HepG2 (cell line): ENCODE results near the gene DZANK1. TPM values are rescaled to one million over a fixed set of nuclear protein-coding genes. Genes with fewer than 3 reads are reported as not detected.

Source experiments
- ATAC-seq: fragments of 200-7000 bp; cut with Tn5 transposase; 3 replicates; pipeline ENCODE4 v1.9.1; 2020; ENCODE audit warnings: mild to moderate bottlenecking, moderate library complexity
- BruUV-seq: library from RNA; stranded (reverse); fragments of 400-500 nt; replicated peaks from 2 replicates; lab custom pipeline; 2021; lab: Mats Ljungman, UMichigan
- CTCF ChIA-PET: fragments of 300-600 bp; formaldehyde crosslinking; extraction: SDS; loops from one replicate; lab custom pipeline; 2021; ENCODE audit warnings: low total read pairs, inconsistent platforms, low intra/inter-chr PET ratio; lab: Yijun Ruan, JAX
- POLR2A ChIA-PET: fragments of 350-600 bp; sonication (Branson Sonifier 250); formaldehyde crosslinking; loops from one replicate; lab custom pipeline; 2020; ENCODE audit warnings: antibody characterized with exemption, inconsistent platforms; lab: Yijun Ruan, JAX
- DNase-seq: peaks from one replicate; pipeline ENCODE4 v3.0.0-alpha.2; 2015; ENCODE audit warnings: low spot score
- FAIRE-seq: peaks from 3 replicates; lab custom pipeline; 2011; peaks lifted over from hg19 to GRCh38; lab: Jason Lieb, UNC
- H2AFZ ChIP-seq: one replicate; pipeline ENCODE4 v1.6.1; 2011; ENCODE audit warnings: low read length, inconsistent platforms
- H3K27ac ChIP-seq: fragments of 300-600 bp; 3 replicates; pipeline ENCODE4 v1.8.0; 2011; ENCODE audit warnings: mixed run types, mild to moderate bottlenecking, mixed read lengths, low read length, inconsistent platforms; ENCODE audit not compliant: insufficient read depth; ENCODE audit errors: extremely low read length
- H3K27me3 ChIP-seq, 2 experiments: fragments of 200-600 bp in 1 of 2; 2 replicates in 1 of 2; 3 replicates in 1 of 2; pipeline versions ENCODE4 v1.6.0 to v1.8.0; 2011; ENCODE audit warnings: low read length in 2 of 2, mild to moderate bottlenecking in 2 of 2, moderate library complexity in 2 of 2, inconsistent platforms in 1 of 2; ENCODE audit not compliant: insufficient read depth in 2 of 2, control insufficient read depth in 1 of 2
- H3K36me3 ChIP-seq, 2 experiments: fragments of 200-600 bp in 1 of 2; replicated peaks in 1 of 2; 2 replicates in 1 of 2; 3 replicates in 1 of 2; pipeline versions ENCODE4 v1.5.1 to v1.8.0; 2011; ENCODE audit warnings: low read length in 2 of 2, inconsistent platforms in 1 of 2; ENCODE audit not compliant: insufficient read depth in 2 of 2, control insufficient read depth in 1 of 2
- H3K4me1 ChIP-seq: 2 replicates; pipeline ENCODE4 v1.5.1; 2012; ENCODE audit warnings: low read length, inconsistent platforms; ENCODE audit not compliant: insufficient read depth
- H3K4me2 ChIP-seq: 2 replicates; pipeline ENCODE4 v1.6.0; 2011; ENCODE audit warnings: low read depth, low read length, inconsistent platforms
- H3K4me3 ChIP-seq, 3 experiments: fragments of 200-600 bp in 1 of 3; sonication (generic), shearing (Covaris generic) in 1 of 3; replicated peaks in 1 of 3; 2 replicates each; pipeline ENCODE4 v1.5.1; 2011 to 2016; ENCODE audit warnings: low read length in 3 of 3, inconsistent platforms in 2 of 3, low read depth in 2 of 3, mild to moderate bottlenecking in 2 of 3, control low read depth in 1 of 3, mixed read lengths in 1 of 3; ENCODE audit not compliant: insufficient read depth in 1 of 3
- H3K79me2 ChIP-seq: one replicate; pipeline ENCODE4 v1.6.1; 2011; ENCODE audit warnings: low read length, inconsistent platforms; ENCODE audit not compliant: insufficient read depth
- H3K9ac ChIP-seq: 2 replicates; pipeline ENCODE4 v1.6.0; 2011; ENCODE audit warnings: mild to moderate bottlenecking, low read depth, low read length, inconsistent platforms; ENCODE audit not compliant: insufficient read depth
- H3K9me3 ChIP-seq: 2 replicates; pipeline ENCODE4 v1.5.1; 2012; ENCODE audit warnings: mild to moderate bottlenecking, low read length
- H4K20me1 ChIP-seq: 2 replicates; pipeline ENCODE4 v1.6.0; 2011; ENCODE audit warnings: inconsistent platforms, mild to moderate bottlenecking, low read length, moderate library complexity; ENCODE audit not compliant: insufficient read depth
- DNMT3B ChIP-seq: conservative IDR thresholded peaks from 2 replicates; pipeline ENCODE4 v1.6.1; 2016; ENCODE audit warnings: missing biosample characterization, control low read depth
- GATA4 ChIP-seq: sonication (generic); IDR thresholded peaks from 2 replicates; pipeline ENCODE4 v1.6.1; 2016; ENCODE audit warnings: antibody characterized with exemption, low read depth, borderline replicate concordance
- MEIS1 ChIP-seq: sonication (generic); formaldehyde crosslinking; IDR thresholded peaks from 2 replicates; pipeline ENCODE4 v1.9.0; 2021; ENCODE audit warnings: mild to moderate bottlenecking, missing genetic modification reagents, moderate library complexity, borderline replicate concordance
- PCBP2 ChIP-seq: fragments of 200-400 bp; formaldehyde crosslinking; optimal IDR thresholded peaks from 2 replicates; pipeline ENCODE3; 2018; ENCODE audit warnings: low read length, low read depth; ENCODE audit not compliant: poor library complexity, severe bottlenecking
- ZBTB7B ChIP-seq: sonication (generic); formaldehyde crosslinking; IDR thresholded peaks from 2 replicates; pipeline ENCODE4 v1.4.0; 2020; ENCODE audit warnings: missing genetic modification reagents
- ZNF263 ChIP-seq: sonication (generic); formaldehyde crosslinking; IDR thresholded peaks from 2 replicates; pipeline ENCODE4 v1.4.0; 2020; ENCODE audit warnings: missing genetic modification reagents
- ZNF451 ChIP-seq: sonication (generic); formaldehyde crosslinking; IDR thresholded peaks from 2 replicates; pipeline ENCODE4 v1.5.0; 2020; ENCODE audit warnings: mild to moderate bottlenecking, missing genetic modification reagents
- WGBS: methylation state at CpG from one replicate; pipeline ENCODE4 v1.1.6; 2017; ENCODE audit warnings: low lambda C conversion rate; 5-methylcytosine and 5-hydroxymethylcytosine counted together
- in situ Hi-C: cut with HindIII; loops from 2 replicates; pipeline ENCODE4 v1.10.0; 2017; ENCODE audit warnings: low pct_unique_long_range_greater_than_20kb; ENCODE audit not compliant: extremely low pct_ligation_motif_present
- intact Hi-C: fragments of 100-400 bp; cut with micrococcal nuclease; formaldehyde crosslinking; loops from one replicate; pipeline ENCODE4 v1.10.0; 2022; ENCODE audit not compliant: unreplicated experiment
- polyA plus RNA-seq, 8 experiments: library from polyadenylated mRNA; depleted of rRNA in 3 of 8; stranded (reverse) in 7 of 8; unstranded in 1 of 8; fragments of >200 nt; fragmentation: Illumina TruSeq in 4 of 8; extraction: Trizol in 4 of 8; gene quantifications; 2 replicates each; pipeline versions ENCODE4 v1.2.1 to v1.2.3, GENCODE V29; 2011 to 2016; ENCODE audit warnings: low read depth in 4 of 8, missing spikeins in 1 of 8, mixed read lengths in 1 of 8; ENCODE audit not compliant: insufficient read depth in 1 of 8
- total RNA-seq, 5 experiments: library from RNA; depleted of rRNA; stranded (reverse); fragments of >200 nt; fragmentation: Illumina TruSeq; extraction: Trizol; gene quantifications; 2 replicates each; pipeline ENCODE4 v1.2.3, GENCODE V29; 2016; ENCODE audit warnings: low read depth in 1 of 5
- TF ChIP-seq, protein P1 (sequence below): sonication (generic); formaldehyde crosslinking; IDR thresholded peaks from 2 replicates; pipeline ENCODE4 v1.8.1; 2022; ENCODE audit warnings: mild to moderate bottlenecking, missing genetic modification reagents
- TF ChIP-seq, protein P2 (sequence below): sonication (generic); formaldehyde crosslinking; IDR thresholded peaks from 2 replicates; pipeline ENCODE4 v1.4.0; 2020; ENCODE audit warnings: missing genetic modification reagents
- TF ChIP-seq, protein P3 (sequence below), 2 experiments: sonication (generic) in 1 of 2; formaldehyde crosslinking in 1 of 2; IDR thresholded peaks; 2 replicates each; pipeline versions ENCODE4 v1.4.0 to v1.6.1; 2018 to 2020; ENCODE audit warnings: missing genetic modification reagents in 2 of 2, borderline replicate concordance in 1 of 2, low read depth in 1 of 2, mild to moderate bottlenecking in 1 of 2, missing biosample characterization in 1 of 2
- TF ChIP-seq, protein P4 (sequence below): sonication (generic); formaldehyde crosslinking; IDR thresholded peaks from 2 replicates; pipeline ENCODE4 v1.5.1; 2020; ENCODE audit warnings: mild to moderate bottlenecking, missing genetic modification reagents, moderate library complexity
- TF ChIP-seq, protein P5 (sequence below): IDR thresholded peaks from 2 replicates; pipeline ENCODE4 v1.6.1; 2016; ENCODE audit warnings: missing compliant biosample characterization, missing genetic modification reagents, borderline replicate concordance

DZANK1 gene
- total and polyA plus RNA-seq, 2 of the 13 experiments (the other 11 are each of a cell fraction or from before 2014, with no cell fraction given) = 1.6 to 3.2 TPM

DNA sequence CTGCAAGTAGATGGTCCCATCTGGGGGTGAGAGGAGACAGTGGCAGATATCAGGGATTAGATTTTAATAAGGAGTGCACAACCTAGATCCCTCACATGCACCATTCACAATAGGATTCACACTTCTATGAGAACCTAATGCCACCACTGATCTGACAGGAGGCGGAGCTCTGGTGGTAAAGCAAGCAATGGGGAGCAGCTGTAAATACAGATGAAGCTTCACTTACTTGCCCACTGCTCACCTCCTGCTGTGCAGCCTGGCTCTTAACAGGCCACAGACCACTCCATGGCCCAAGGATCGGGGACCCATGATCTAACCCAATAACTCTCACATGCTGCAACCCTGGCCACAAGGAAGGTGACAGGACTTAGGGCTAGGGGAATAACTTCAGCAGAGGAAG, 103.1 kb downstream of the DZANK1 start (continued):
- no peak for TF ChIP-seq ZBTB7B
- no peak for TF ChIP-seq MEIS1
- TF ChIP-seq DNMT3B = no peak
- TF ChIP-seq, protein P1, sequence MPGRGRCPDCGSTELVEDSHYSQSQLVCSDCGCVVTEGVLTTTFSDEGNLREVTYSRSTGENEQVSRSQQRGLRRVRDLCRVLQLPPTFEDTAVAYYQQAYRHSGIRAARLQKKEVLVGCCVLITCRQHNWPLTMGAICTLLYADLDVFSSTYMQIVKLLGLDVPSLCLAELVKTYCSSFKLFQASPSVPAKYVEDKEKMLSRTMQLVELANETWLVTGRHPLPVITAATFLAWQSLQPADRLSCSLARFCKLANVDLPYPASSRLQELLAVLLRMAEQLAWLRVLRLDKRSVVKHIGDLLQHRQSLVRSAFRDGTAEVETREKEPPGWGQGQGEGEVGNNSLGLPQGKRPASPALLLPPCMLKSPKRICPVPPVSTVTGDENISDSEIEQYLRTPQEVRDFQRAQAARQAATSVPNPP = no peak
- TF ChIP-seq GATA4 = no peak
- TF ChIP-seq, protein P2, sequence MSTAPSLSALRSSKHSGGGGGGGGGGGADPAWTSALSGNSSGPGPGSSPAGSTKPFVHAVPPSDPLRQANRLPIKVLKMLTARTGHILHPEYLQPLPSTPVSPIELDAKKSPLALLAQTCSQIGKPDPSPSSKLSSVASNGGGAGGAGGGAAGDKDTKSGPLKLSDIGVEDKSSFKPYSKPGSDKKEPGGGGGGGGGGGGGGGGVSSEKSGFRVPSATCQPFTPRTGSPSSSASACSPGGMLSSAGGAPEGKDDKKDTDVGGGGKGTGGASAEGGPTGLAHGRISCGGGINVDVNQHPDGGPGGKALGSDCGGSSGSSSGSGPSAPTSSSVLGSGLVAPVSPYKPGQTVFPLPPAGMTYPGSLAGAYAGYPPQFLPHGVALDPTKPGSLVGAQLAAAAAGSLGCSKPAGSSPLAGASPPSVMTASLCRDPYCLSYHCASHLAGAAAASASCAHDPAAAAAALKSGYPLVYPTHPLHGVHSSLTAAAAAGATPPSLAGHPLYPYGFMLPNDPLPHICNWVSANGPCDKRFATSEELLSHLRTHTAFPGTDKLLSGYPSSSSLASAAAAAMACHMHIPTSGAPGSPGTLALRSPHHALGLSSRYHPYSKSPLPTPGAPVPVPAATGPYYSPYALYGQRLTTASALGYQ (CRISPR knock-in tag) = no peak
- TF ChIP-seq, protein P3, sequence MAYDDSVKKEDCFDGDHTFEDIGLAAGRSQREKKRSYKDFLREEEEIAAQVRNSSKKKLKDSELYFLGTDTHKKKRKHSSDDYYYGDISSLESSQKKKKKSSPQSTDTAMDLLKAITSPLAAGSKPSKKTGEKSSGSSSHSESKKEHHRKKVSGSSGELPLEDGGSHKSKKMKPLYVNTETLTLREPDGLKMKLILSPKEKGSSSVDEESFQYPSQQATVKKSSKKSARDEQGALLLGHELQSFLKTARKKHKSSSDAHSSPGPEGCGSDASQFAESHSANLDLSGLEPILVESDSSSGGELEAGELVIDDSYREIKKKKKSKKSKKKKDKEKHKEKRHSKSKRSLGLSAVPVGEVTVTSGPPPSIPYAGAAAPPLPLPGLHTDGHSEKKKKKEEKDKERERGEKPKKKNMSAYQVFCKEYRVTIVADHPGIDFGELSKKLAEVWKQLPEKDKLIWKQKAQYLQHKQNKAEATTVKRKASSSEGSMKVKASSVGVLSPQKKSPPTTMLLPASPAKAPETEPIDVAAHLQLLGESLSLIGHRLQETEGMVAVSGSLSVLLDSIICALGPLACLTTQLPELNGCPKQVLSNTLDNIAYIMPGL (CRISPR knock-in tag; IDR thresholded peaks at IDR 0.05; ENCODE audit: borderline replicate concordance in 1 of 2, low read depth in 1 of 2) = no peak
- TF ChIP-seq, all 625 proteins: peak for 0

DNA sequence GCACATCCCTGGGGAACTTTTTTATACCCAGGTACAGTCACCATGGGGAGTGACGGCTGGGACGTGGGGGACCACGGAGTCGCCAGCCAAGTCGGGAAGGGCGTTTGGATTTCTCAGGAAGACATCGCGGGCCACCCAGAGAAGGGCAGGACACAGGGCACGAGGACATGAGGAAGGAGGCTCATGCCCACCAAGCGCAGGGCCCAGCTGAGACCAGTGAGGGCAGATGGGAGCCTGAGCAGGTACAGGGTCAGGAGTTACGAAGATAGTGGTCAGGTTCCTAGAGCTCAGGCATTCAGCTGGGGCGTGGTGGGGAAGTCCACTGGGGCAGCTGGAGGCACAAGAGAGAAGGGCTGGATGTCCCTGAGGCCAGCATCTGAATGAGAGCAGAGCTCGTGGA, 103.9 kb downstream of the DZANK1 start:
- FAIRE-seq = no peak
- 65% methylated on average over 13 of the region's 13 CpGs for WGBS

More for the DNA sequence above, 103.9 kb downstream of the DZANK1 start:
- no peak for DNase-seq
- CTCF ChIA-PET = no interaction called here
- POLR2A ChIA-PET = no interaction called here
- Histone ChIP-seq H3K27ac (no peak overlapping the region), H3K9ac (no peak overlapping the region), H3K4me2 (no peak overlapping the region), H2AFZ (no peak overlapping the region), H3K27me3 (no peaks in the 10 kb centered on the region; a peak in 1 of 5 replicates)
- intact Hi-C loops = no loop called here
- no peak for TF ChIP-seq PCBP2
- TF ChIP-seq, protein P4, sequence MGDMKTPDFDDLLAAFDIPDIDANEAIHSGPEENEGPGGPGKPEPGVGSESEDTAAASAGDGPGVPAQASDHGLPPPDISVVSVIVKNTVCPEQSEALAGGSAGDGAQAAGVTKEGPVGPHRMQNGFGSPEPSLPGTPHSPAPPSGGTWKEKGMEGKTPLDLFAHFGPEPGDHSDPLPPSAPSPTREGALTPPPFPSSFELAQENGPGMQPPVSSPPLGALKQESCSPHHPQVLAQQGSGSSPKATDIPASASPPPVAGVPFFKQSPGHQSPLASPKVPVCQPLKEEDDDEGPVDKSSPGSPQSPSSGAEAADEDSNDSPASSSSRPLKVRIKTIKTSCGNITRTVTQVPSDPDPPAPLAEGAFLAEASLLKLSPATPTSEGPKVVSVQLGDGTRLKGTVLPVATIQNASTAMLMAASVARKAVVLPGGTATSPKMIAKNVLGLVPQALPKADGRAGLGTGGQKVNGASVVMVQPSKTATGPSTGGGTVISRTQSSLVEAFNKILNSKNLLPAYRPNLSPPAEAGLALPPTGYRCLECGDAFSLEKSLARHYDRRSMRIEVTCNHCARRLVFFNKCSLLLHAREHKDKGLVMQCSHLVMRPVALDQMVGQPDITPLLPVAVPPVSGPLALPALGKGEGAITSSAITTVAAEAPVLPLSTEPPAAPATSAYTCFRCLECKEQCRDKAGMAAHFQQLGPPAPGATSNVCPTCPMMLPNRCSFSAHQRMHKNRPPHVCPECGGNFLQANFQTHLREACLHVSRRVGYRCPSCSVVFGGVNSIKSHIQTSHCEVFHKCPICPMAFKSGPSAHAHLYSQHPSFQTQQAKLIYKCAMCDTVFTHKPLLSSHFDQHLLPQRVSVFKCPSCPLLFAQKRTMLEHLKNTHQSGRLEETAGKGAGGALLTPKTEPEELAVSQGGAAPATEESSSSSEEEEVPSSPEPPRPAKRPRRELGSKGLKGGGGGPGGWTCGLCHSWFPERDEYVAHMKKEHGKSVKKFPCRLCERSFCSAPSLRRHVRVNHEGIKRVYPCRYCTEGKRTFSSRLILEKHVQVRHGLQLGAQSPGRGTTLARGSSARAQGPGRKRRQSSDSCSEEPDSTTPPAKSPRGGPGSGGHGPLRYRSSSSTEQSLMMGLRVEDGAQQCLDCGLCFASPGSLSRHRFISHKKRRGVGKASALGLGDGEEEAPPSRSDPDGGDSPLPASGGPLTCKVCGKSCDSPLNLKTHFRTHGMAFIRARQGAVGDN (CRISPR knock-in tag) = peak; percentile 14; the same call in 1 of the 2 replicates
- TF ChIP-seq, protein P5, sequence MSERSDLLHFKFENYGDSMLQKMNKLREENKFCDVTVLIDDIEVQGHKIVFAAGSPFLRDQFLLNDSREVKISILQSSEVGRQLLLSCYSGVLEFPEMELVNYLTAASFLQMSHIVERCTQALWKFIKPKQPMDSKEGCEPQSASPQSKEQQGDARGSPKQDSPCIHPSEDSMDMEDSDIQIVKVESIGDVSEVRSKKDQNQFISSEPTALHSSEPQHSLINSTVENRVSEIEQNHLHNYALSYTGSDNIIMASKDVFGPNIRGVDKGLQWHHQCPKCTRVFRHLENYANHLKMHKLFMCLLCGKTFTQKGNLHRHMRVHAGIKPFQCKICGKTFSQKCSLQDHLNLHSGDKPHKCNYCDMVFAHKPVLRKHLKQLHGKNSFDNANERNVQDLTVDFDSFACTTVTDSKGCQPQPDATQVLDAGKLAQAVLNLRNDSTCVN (CRISPR knock-in tag) = no peak
- TF ChIP-seq ZNF263 (CRISPR knock-in tag) = no peak
- no peak for TF ChIP-seq ZNF451 (CRISPR knock-in tag)
- TF ChIP-seq, all 625 proteins: peak for 1
- in situ Hi-C loops = no loop called here
- no peaks in the 10 kb centered on the region for H4K20me1 ChIP-seq
- no TSS peak for BruUV-seq
- no peak overlapping the region for H3K4me3 ChIP-seq
- no peaks in the 10 kb centered on the region for H3K36me3 ChIP-seq
- no peaks in the 10 kb centered on the region for H3K9me3 ChIP-seq
- ATAC-seq = no peak
- no peaks in the 10 kb centered on the region for H3K4me1 ChIP-seq
- no peaks in the 10 kb centered on the region for H3K79me2 ChIP-seq
